Measurements from ENCODE around the gene ZC3H10.
A peak's percentile ranks its signal among the peaks of the same experiment; 100 is the strongest.
"Not testable (repeated sequence)": the region's sequence is repeated elsewhere in the genome, so short reads cannot be mapped to it uniquely, and the experiment has no call there.

The ZC3H10 gene

DNA sequence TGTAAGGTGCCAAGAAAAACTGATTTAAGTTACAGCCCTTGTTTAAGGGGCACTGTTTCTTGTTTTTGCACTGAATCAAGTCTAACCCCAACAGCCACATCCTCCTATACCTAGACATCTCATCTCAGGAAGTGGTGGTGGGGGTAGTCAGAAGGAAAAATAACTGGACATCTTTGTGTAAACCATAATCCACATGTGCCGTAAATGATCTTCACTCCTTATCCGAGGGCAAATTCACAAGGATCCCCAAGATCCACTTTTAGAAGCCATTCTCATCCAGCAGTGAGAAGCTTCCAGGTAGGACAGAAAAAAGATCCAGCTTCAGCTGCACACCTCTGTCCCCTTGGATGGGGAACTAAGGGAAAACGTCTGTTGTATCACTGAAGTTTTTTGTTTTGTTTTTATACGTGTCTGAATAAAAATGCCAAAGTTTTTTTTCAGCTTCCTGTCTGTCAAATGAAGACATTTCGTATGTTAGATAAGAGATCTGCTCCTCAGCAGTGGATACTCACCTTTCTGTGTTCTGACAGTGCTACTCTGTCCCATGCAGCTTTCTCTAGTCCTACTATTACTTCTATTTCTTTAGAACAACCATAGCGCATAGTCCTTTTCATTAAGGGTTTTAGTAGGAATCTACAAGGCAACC, 14.9 kb upstream of the ZC3H10 start:
- DNase-seq = no peak

DNA sequence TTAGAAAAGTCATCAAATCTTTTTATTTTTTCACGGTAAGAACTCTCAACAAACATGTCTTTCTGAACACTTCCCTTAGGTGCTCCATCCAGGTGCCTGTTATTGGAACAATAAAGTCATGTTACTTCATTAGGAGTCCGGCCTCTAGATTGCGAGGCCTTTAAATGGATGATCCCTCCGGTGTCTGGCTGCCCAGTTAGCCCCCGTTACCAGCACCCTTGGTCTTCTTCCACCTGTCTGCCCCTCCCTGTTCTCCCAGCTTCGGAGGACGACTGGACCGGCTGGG, 14.3 kb upstream of the ZC3H10 start:
- no peak for DNase-seq

DNA sequence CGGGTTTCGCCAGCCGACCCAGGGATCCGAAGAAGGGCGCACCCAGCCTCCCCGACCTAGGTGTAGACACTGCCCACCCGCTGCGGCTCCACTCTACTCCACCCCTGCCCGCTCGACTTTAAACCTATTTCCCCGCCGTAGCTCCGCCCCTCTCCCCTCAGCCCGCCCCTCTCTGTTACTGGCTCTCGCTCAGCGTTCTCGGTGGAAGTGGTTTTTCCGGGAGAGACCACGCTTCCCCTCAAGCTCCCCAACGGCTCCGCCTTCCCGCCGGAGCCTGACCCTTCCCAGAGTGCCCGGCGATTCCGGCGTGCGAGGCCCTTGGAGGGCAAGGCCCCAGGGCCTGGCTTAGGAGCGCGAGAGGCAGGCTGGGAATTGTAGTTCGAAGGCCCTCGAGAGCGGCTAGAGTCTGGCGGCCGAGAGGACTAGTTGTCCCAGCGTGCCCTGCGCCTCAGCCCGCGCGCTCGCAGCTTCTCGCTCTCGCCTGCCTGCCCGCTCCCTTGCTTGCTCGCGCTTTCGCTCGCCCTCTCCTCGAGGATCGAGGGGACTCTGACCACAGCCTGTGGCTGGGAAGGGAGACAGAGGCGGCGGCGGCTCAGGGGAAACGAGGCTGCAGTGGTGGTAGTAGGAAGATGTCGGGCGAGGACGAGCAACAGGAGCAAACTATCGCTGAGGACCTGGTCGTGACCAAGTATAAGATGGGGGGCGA, 13.8 kb upstream of the ZC3H10 start, which contains the start of gene PA2G4:
PA2G4 (plus strand) TSS at position 451 of the 706 bp plus-strand sequence; CDS start at position 630, 179 bp downstream.
- peak; percentile 94 to 99 for DNase-seq

DNA sequence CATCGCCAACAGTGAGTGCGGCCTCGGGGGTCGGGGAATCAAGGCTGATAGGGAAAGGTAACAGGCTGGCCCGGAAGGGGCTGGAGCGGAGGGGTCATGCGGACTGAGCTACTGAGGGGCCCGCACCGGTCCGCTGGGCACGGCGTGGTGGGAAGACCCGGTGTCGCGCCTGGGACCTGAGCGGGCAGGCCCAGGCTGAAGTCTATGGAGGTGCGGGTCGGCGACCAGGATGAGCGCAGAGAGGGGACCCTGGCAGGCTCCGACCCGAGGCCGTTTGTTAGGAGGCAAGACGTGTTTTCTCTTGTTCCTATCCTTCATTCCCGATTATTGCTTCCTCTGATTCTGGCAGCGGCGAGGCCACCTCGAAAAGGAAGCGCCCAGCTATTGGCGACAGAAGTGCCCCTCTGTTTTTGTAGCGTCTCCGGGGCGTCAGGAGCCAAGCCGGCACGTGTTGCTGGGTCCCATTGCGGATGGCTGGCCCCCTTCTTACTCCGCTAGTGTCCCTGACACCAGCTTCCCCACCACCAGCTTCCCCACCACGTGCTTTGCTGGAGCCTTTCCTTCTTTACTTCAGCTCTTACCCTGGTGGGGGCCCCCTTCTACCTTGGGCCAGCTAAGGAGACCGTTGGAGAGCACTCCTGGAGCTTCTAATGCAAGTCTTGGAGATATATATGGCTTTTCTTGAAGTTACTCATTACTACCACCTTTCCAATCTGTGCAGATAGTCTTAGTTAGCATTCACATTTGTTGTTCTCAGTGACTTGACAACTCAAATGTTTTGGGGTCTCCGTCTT, 13.1 kb upstream of the ZC3H10 start:
- DNase-seq = no peak

DNA sequence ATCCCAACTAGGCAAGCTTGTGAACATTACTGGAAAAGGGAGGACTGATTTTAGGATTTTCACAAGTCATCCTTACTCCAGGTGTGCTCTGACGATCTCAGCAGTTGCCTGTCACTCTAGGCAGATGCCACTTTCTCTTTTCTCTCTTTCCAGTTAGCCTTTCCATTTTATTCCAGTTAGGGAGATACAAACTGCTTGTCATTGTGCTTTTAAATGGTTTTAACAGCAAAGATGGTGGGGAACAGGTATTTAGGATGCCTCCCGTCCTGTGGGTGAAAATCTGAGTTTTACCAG, 12.5 kb upstream of the ZC3H10 start:
- DNase-seq = no peak

DNA sequence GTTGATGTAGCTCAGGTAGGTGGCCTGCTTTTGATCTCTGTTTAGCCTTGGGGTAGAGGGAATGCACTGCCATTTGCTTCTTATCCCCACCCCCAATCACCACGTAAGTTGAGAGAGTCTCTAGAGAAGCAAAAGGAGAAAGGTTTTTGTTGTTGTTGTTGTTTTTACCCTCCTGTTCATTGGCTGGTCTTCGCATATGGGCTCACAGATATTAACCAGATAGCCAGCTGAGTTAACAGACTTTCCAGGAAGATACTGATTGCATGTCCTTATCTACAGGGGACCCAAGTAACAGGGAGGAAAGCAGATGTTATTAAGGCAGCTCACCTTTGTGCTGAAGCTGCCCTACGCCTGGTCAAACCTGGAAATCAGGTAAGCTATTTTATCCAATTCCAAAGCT, 10.8 kb upstream of the ZC3H10 start:
- DNase-seq = no peak

DNA sequence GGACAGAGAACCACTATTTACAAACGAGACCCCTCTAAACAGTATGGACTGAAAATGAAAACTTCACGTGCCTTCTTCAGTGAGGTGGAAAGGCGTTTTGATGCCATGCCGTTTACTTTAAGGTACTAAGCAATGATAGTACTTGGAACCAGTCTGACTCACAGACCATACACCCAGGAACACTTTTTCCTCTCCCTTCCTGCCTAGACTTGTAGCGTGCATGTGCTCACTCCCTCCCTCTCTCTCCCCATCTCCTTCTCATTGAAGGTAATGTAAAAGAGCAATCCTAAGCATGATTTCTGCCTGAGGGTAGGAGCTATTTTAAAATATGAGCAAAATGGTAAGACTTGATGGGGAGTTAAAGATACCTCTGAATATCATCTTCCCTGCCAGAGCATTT, 7.5 kb upstream of the ZC3H10 start:
- DNase-seq = no peak

DNA sequence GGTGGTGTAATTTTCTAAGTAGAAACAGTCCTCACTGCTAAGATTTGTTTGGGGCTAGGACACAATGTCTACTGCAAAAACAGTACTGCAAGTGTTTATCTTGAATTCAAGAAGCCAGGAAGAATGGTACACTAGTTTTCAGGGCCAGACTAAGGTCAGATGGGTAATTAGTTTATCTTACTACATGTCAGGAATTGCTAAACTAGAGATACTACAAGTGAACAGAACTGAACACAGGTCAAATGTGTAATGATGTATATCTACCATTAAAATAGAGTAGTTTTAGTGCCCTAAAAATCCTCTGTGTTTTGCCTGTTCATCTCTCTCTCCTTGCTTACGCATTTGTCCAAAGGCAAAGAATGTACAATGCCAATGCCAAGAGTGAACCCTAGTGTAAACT, 4.0 kb upstream of the ZC3H10 start:
- no peak for DNase-seq

DNA sequence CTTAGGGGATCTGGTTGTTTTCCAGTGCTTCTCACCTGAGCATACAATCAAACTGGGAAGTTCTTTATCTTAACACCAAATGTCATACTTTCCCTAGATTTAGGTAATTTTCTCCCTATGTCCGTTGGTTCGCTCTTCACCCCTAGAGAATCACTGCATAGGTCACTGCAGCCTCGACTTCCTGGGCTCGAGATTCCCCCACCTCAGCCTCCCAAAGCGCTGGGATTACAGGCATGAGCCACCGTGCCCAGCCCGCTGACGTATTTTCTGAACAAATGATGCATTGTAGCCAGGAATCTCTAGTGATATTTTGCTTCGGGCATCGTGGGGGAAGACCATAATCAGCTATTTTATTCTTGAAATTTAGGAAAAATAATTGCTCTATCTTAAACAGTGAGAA, 2.7 kb upstream of the ZC3H10 start:
- no peak for DNase-seq

DNA sequence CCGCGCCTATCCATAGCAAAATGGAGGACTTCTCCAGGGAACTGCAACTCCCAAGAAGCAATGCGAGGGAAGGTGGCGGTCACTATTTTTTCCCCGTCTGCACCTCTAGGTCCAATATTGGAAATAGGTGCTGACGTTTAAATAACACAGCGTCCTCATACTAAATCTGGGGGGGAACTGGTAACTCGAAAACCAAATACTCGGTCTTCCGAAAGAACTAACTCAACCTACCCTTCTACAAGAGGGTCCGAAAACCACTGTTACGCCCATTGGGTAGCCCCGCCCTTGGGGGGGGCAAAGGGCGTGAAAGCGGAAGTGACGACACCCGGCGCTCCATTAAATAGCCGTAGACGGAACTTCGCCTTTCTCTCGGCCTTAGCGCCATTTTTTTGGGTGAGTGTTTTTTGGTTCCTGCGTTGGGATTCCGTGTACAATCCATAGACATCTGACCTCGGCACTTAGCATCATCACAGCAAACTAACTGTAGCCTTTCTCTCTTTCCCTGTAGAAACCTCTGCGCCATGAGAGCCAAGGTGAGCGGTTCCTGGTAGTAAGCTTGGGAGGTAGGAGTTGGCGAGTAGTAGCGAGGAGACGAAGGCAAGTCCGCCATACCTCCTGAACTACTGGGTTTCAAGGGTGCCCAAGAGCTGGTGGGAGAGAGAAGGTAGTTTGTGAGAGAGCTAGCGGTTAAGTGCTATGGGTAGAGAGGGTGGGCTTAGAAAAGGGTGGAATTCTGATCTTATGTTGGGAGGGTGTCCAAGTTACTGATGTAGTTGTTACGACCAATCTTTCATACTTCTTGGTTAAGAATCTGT, 1.6 kb upstream of the ZC3H10 start, which contains the start of gene RPL41:
RPL41 (plus strand) TSS at position 367 of the 815 bp plus-strand sequence.
- peak; percentile 92 to 98 for DNase-seq

DNA sequence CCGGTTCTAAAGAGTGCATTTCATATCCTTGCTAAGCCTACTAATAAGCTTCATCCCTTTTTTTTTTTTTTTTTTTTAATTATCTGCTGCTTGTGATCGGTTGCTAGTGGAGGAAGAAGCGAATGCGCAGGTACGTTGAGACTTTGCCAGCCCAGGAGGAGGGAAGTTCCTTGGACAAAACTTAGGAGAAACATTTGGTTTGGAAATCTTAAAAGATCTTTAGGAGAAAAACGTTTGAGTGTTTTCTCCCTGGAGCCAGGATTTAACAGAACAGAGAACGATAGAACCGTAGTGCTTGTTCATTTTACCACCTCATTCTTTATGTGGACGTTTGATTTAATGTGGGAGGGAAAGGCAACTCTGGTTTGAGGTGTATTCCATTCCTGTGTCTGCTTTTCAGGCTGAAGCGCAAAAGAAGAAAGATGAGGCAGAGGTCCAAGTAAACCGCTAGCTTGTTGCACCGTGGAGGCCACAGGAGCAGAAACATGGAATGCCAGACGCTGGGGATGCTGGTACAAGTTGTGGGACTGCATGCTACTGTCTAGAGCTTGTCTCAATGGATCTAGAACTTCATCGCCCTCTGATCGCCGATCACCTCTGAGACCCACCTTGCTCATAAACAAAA, 872 bp upstream of the ZC3H10 start:
- DNase-seq = not testable (repeated sequence)

DNA sequence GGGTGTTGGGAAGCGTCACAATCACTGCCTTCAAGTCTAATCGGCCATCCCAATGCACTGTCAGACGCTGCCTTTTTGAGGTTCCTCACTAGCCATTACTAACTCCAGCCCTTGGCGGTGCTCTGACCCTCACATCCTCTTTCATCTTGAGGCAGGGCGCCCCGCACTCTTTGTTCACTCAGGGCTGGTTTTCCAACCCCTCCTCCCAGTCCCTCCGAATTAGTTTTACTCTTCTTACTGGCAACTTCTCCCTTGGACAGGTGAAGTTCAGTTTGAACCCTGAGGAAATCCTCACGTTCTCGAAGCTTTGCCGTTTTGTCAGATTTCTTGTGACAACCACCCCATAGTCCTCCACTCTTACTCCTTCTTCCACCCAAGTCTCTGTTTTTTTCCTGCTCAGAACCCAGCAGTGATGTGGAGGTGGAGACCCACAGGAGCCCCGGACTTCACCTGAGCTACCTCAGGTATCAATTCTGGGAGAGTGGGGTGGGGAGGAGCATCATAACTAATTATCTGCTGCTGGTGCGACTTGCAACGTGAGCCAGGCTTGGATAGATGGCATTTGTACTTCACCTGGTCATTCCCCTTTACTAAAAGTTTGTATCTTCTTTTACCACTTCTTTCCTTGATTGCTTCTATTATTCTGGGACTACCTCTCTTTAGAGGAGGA, 757 bp downstream of the ZC3H10 start:
- DNase-seq = no peak

DNA sequence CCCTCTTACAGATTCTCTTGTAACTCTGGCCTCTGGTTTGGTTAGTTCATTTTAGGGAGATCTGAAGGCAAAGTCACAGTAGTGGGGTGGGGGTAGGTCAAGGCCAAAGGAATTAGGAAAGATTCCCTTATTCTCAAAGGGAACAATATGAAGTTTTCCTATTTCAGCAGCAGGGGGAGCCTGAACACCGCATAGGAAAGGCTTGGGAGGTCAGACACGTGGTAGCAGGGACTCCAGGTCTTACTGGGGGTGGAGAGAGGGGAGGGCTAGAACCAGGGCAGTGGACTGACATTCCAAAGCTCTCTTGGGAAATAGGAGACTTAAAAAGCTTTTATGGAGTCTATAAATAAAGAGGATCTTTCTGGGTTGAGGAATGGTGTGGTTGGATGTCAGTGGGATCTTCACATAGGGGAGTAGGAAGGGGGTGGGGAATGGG, 1.3 kb downstream of the ZC3H10 start:
- peak; percentile 18 to 64 for DNase-seq

DNA sequence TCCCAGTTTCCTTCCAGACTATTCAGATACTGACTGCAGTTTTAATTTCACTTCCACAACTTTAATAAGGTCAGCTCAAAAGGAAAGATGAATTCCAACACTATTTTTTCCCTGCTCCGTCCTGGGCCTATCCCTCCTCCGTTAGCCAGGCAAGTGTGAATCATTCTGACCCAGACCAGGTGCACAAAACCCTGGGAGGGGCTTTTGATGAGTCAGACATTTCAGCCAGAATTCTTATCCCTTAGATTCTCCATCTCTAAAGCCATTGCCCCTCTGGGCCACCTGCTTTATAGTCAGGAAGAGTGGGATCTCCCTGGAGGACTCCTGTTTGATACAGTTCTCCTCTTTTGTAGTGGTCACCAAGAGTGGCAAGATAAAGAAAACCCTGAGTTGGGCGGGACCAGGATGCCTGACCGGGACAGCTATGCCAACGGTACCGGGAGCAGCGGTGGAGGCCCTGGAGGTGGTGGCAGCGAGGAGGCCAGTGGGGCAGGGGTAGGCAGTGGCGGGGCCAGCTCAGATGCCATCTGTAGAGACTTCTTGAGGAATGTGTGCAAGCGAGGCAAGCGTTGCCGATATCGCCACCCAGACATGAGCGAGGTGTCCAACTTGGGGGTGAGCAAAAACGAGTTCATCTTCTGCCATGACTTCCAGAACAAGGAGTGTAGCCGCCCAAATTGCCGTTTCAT, 2.2 kb downstream of the ZC3H10 start:
- DNase-seq = no peak

DNA sequence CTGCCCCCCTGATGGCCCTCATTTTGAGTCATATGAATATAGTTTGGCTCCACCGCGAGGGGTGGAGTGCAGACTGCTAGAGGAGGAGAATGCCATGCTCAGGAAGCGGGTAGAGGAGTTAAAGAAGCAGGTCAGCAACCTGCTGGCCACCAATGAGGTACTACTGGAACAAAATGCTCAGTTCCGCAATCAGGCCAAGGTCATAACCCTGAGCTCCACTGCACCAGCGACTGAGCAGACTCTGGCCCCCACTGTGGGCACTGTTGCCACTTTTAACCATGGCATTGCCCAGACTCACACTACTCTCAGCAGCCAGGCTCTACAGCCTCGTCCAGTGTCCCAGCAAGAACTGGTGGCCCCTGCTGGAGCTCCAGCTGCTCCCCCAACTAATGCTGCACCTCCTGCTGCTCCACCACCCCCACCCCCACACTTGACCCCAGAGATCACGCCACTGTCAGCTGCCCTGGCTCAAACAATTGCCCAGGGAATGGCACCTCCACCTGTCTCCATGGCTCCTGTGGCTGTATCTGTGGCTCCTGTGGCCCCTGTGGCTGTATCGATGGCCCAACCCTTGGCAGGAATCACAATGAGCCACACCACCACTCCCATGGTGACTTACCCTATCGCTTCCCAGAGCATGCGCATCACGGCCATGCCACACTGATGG, 3.3 kb downstream of the ZC3H10 start:
- DNase-seq = no peak

DNA sequence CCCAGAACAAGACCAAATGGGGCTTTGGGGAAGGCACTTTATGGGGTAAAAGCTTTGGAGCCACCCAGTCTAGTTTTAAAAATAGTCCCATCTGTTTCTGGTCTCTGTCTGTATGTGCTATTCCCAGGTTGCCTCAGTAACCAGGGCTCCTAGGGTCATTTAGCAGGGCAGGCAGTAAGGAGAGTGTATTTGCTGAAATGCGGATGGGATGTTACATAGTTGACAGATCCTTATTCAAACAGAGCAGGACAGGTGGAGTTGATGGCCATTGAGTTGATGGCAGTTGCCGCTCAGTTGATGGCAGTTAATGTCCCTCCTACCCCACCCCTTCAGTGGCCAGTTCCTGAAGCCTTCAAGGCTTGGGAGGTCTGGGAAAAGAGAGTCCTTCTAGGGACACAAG, 4.6 kb downstream of the ZC3H10 start:
- DNase-seq = no peak

DNA sequence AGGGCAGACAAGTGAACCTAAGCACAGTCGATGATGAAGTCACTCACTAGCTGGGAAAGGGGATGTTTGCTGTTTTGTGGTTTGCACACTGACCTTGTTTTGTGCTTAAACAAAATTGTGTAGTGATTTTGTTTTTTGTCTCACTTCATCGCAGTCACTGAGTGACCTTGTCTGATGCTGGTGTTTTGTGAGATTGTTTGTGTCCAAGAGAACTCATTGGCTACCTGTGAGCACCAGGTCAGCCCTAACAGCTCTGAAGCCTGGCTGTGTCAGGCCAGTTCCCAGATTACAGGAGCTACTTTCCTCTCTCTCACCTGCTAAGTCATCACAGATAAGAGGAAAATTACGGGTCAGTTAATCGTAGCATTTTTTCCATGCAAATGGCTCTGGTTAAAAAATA, 6.1 kb downstream of the ZC3H10 start:
- no peak for DNase-seq

DNA sequence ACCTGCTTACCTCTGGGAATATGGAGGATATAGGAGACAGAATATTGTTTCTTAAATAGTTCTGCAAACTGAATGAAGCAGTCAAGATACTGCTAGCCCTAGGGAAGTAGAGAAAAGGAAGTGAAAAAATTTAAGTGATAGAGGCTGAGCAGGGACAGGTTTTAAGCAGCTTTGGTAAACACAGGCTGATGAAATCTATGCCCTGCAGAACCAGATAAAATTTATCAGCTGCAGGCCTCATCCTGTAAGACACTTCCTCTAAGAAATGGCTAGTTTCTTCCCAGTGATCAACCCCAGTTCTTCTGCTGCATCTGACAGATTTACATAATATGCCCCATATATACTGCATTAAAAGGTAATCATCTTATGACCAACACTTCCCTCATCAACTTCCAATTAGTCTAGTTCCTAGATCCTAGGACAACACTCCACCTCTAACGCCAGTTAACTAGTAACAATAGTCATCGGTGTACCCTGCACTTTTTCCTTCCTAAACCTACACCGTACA, 8.7 kb downstream of the ZC3H10 start:
- no peak for DNase-seq

DNA sequence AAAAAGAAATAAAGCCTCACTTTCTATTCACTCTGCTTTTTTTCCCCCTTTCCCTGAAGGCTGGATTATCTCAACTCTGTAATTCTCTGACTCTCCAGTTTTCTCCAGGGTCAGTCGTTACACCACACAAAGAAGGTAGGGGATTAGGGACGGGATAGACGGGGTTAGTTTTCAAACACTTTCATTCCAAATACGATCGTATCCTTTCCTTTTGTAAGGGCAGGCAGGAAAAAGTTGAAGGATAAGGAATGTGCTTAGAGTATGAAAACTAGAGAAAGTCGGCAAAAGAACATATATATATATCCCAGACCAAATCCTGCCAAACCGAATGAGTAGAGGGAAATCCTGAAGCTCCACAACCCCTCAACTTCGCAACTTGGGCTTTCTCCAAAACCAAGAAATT, 9.4 kb downstream of the ZC3H10 start:
- DNase-seq = no peak

DNA sequence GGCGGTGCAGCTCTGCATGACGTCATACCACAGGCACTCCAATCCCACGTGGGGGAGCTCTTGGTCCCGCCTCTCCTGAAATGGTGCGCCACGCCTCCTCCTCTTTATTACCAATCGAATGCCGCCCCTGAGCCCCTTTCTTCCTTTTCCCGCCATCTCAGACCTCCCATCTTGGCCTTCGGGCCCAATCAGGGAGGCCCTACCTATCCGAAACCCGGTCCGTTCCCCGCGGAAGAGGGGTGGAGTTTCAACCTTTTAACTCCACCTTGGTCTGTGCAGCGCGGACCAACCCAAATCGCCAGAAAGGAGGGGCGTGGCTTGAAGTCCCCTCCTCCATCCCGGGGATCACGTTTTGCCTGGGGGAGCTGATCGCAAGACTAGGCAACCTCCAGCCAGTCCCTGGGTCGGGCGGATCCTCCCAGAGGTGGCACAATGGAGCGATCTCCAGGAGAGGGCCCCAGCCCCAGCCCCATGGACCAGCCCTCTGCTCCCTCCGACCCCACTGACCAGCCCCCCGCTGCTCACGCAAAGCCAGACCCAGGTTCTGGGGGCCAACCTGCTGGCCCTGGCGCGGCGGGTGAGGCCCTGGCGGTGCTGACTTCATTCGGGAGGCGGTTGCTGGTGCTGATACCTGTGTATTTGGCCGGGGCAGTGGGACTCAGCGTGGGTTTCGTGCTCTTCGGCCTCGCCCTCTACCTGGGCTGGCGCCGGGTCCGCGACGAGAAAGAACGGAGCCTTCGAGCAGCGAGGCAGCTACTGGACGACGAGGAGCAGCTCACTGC, 10.0 kb downstream of the ZC3H10 start, which contains the start of gene ESYT1:
ESYT1 (plus strand) TSS at position 380 of the 782 bp plus-strand sequence; CDS start at position 433, 53 bp downstream.
- DNase-seq = peak; percentile 97 to 100
